Measurements from ENCODE around the gene TMEFF1. TPM values are rescaled to one million over a fixed set of nuclear protein-coding genes. Genes with fewer than 3 reads are reported as not detected.

TMEFF1 gene
- total and polyA plus RNA-seq, 2 of the 8 experiments (the other 6 are each of a cell fraction or from before 2014, with no cell fraction given): 13.5 to 68.2 TPM

DNA sequence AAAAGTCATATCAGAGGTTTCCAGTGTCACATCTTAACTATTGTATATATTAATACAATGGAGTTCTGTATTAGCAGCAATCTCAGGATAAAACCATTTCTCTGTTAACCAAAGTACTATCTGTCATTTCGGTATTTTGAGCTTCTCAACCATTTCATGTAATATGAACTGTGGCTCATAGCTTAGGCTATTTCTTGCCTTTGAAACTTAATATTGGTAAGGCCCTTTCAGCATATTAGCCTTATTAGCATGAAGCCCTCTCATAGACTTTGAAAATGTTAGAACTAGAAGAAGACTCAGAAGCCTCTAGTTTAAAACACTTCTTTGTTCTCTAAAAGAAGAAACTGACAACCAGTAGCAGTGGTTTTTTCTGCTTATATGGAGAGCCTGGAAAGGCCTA is 105.7 kb downstream of the TMEFF1 start:
- Histone ChIP-seq H2AK5ac (ENCODE audit: low read depth, low read length) (no peak overlapping the region), H3K23ac (ENCODE audit: insufficient read length) (no peak overlapping the region), H2BK5ac (ENCODE audit: low read depth, low read length) (no peak overlapping the region), H4K8ac (ENCODE audit: extremely low read depth, insufficient read depth, low read length) (no peak overlapping the region), H3K14ac (ENCODE audit: insufficient read length) (no peak overlapping the region), H3K9me3 (ENCODE audit: insufficient read depth in 2 of 2, low read depth in 1 of 2, low read length in 1 of 2) (no peaks in the 10 kb centered on the region), H3K9ac (replicated peaks in 1 of 4; ENCODE audit: extremely low read depth in 1 of 4, low read depth in 3 of 4, low read length in 3 of 4) (no peak overlapping the region), H4K91ac (replicated peaks; ENCODE audit: insufficient read length, low read length) (no peak overlapping the region), H2AFZ (ENCODE audit: low read length) (no peak overlapping the region), H3K4ac (replicated peaks; ENCODE audit: insufficient read length, low read depth, low read length) (no peak overlapping the region), H4K20me1 (replicated peaks in 1 of 2; ENCODE audit: control insufficient read depth in 1 of 2, insufficient read depth in 2 of 2, low read length in 2 of 2) (peaks cover 1 to 2% of the 10 kb centered on the region in 2 experiments), H2BK120ac (replicated peaks; ENCODE audit: low read depth, low read length) (no peak overlapping the region), H3K4me2 (ENCODE audit: insufficient read depth in 1 of 2, low read depth in 2 of 2, low read length in 2 of 2) (no peak overlapping the region), H3K79me2 (ENCODE audit: control insufficient read depth in 1 of 2, insufficient read depth in 2 of 2, low read length in 2 of 2) (no peaks in the 10 kb centered on the region), H2BK20ac (ENCODE audit: low read length) (no peak overlapping the region), H4K5ac (ENCODE audit: insufficient read length, low read depth, low read length) (no peak overlapping the region), H3K23me2 (ENCODE audit: low read depth, low read length) (no peaks in the 10 kb centered on the region), H3K79me1 (ENCODE audit: low read depth, low read length) (no peaks in the 10 kb centered on the region), H3K27ac (ENCODE audit: low read depth, low read length) (no peak overlapping the region), H3K4me3 (ENCODE audit: extremely low read depth in 1 of 4, insufficient read depth in 2 of 4, low read depth in 3 of 4, low read length in 4 of 4) (no peak overlapping the region), H3K18ac (ENCODE audit: extremely low read depth, low read length) (no peak overlapping the region), H3K4me1 (replicated peaks in 1 of 4; ENCODE audit: control insufficient read depth in 3 of 4, insufficient read depth in 4 of 4, low read length in 3 of 4) (no peaks in the 10 kb centered on the region), H2BK12ac (ENCODE audit: low read depth, low read length) (no peak overlapping the region), H3K36me3 (ENCODE audit: control insufficient read depth in 2 of 4, insufficient read depth in 4 of 4, low read length in 3 of 4) (peaks cover 2 to 72% (median 25%) of the 10 kb centered on the region in 4 experiments; a peak in 7 of 8 replicates), H3K56ac (replicated peaks; ENCODE audit: insufficient read length, low read depth, low read length) (no peak overlapping the region), H3K27me3 (replicated peaks in 1 of 4; ENCODE audit: control insufficient read depth in 3 of 4, extremely low read depth in 1 of 4, insufficient read depth in 3 of 4, low read length in 3 of 4) (no peaks in the 10 kb centered on the region), H2BK15ac (ENCODE audit: low read length) (no peak overlapping the region)
- 94% methylated on average over 1 of the region's 1 CpG; no CpG with 5 or more reads in 1 of the 2 experiments for WGBS, 2 experiments (ENCODE audit: extremely low coverage in 1 of 2, insufficient coverage in 1 of 2, insufficient read length in 1 of 2, insufficient replicate concordance in 2 of 2, low coverage in 1 of 2, low lambda C conversion rate in 2 of 2, missing lambda C conversion rate in 1 of 2)
- DNase-seq (ENCODE audit: low read depth in 1 of 2, low spot score in 2 of 2): no peak
- CTCF ChIA-PET (ENCODE audit: partially characterized antibody): no interaction called here
- FAIRE-seq: no peak
- POLR2A ChIA-PET (ENCODE audit: partially characterized antibody): interaction anchor here (1.1 kb wide), 1 partner anchor 106 kb away, joined by 3 read pairs; the partner anchor contains the start of gene TMEFF1
- TF ChIP-seq SP2 (IDR thresholded peaks at IDR 0.05; ENCODE audit: low read length): no peak
- TF ChIP-seq POLR2A (IDR thresholded peaks at IDR 0.05; ENCODE audit: control extremely low read depth in 1 of 2, low read depth in 2 of 2, low read length in 2 of 2): no peak
- TF ChIP-seq RNF2 (IDR thresholded peaks at IDR 0.05; ENCODE audit: borderline replicate concordance, low read depth, low read length, missing control alignments, poor library complexity, severe bottlenecking): no peak
- TF ChIP-seq BRCA1 (IDR thresholded peaks at IDR 0.05; ENCODE audit: low read depth, low read length): no peak
- TF ChIP-seq CTBP2 (IDR thresholded peaks at IDR 0.05; ENCODE audit: borderline replicate concordance, insufficient read depth, insufficient read length, low read length): no peak
- TF ChIP-seq KDM1A (IDR thresholded peaks at IDR 0.05; ENCODE audit: borderline replicate concordance, low read length): no peak
- TF ChIP-seq HDAC6 (IDR thresholded peaks at IDR 0.05; ENCODE audit: low read depth, low read length): no peak
- no peak for TF ChIP-seq NRF1 (IDR thresholded peaks at IDR 0.05; ENCODE audit: low read depth, low read length)
- TF ChIP-seq KDM5A (IDR thresholded peaks at IDR 0.05; ENCODE audit: low read length): no peak
- TF ChIP-seq, protein P1, sequence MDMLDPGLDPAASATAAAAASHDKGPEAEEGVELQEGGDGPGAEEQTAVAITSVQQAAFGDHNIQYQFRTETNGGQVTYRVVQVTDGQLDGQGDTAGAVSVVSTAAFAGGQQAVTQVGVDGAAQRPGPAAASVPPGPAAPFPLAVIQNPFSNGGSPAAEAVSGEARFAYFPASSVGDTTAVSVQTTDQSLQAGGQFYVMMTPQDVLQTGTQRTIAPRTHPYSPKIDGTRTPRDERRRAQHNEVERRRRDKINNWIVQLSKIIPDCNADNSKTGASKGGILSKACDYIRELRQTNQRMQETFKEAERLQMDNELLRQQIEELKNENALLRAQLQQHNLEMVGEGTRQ (IDR thresholded peaks at IDR 0.05; ENCODE audit: low read length): no peak
- no peak for TF ChIP-seq CBX5 (IDR thresholded peaks at IDR 0.05; ENCODE audit: low read depth, low read length)
- TF ChIP-seq SRF (IDR thresholded peaks at IDR 0.05; ENCODE audit: low read depth, low read length): no peak
- no peak for TF ChIP-seq PHF8 (conservative IDR thresholded peaks at IDR 0.05; ENCODE audit: low read depth, low read length)
